Neural crest cell (in vitro differentiated cells): Measurements from ENCODE around the gene FGF2. TPM values are rescaled to one million over a fixed set of nuclear protein-coding genes. Genes with fewer than 3 reads are reported as not detected.
"Not testable (repeated sequence)": the region's sequence is repeated elsewhere in the genome, so short reads cannot be mapped to it uniquely, and the experiment has no call there.

Experiments
- DNase-seq: peaks from one replicate; pipeline ENCODE4 v3.0.0; 2021; ENCODE audit warnings: low read depth, mixed read lengths, low spot score
- H3K27ac Mint-ChIP-seq: one replicate; pipeline ENCODE4 v1.8.0; 2021; ENCODE audit warnings: mild to moderate bottlenecking, mixed read lengths; ENCODE audit not compliant: unreplicated experiment
- H3K27me3 Mint-ChIP-seq: 2 replicates; pipeline ENCODE4 v1.8.0; 2021; ENCODE audit warnings: low read depth, mild to moderate bottlenecking, mixed read lengths
- H3K36me3 Mint-ChIP-seq: 2 replicates; pipeline ENCODE4 v1.8.0; 2021; ENCODE audit warnings: low read depth, mild to moderate bottlenecking, mixed read lengths
- H3K4me1 Mint-ChIP-seq: 2 replicates; pipeline ENCODE4 v1.8.0; 2021; ENCODE audit warnings: mixed read lengths
- H3K4me3 Mint-ChIP-seq: one replicate; pipeline ENCODE4 v1.8.0; 2021; ENCODE audit warnings: mild to moderate bottlenecking, mixed read lengths
- H3K9me3 Mint-ChIP-seq: 2 replicates; pipeline ENCODE4 v1.8.0; 2021; ENCODE audit warnings: mixed read lengths
- CTCF ChIP-seq: fragments of 200-600 bp; sonication (generic); conservative IDR thresholded peaks from 2 replicates; pipeline ENCODE4 v1.5.0; 2021; ENCODE audit warnings: antibody characterized with exemption, mild to moderate bottlenecking
- total RNA-seq: library from RNA; stranded (reverse); gene quantifications from 2 replicates; pipeline ENCODE4 v1.2.1, GENCODE V29; 2021

FGF2 gene
- total RNA-seq, 1 donor from 2014 or later = 14.6 TPM

- H3K27ac Mint-ChIP-seq = no peak overlapping the region
- H3K36me3 Mint-ChIP-seq = peaks cover 4% of the 10 kb centered on the region
- no peak for DNase-seq
- H3K9me3 Mint-ChIP-seq = peaks cover 5% of the 10 kb centered on the region
- H3K4me3 Mint-ChIP-seq = no peak overlapping the region
- peaks cover 5% of the 10 kb centered on the region for H3K4me1 Mint-ChIP-seq
- no peaks in the 10 kb centered on the region for H3K27me3 Mint-ChIP-seq
- no peak for TF ChIP-seq CTCF
Measured at GRCh38 chr4:122806981-122807679, 19.5 kb upstream of the FGF2 start.

- Mint-ChIP-seq H3K27ac (no peak overlapping the region), H3K27me3 (no peaks in the 10 kb centered on the region), H3K36me3 (peaks cover 4% of the 10 kb centered on the region), H3K4me1 (peaks cover 5% of the 10 kb centered on the region), H3K4me3 (no peak overlapping the region), H3K9me3 (peaks cover 3% of the 10 kb centered on the region)
- DNase-seq = no peak
- TF ChIP-seq CTCF = no peak
Measured at GRCh38 chr4:122810669-122811068, 16.0 kb upstream of the FGF2 start.

GRCh38 chr4:122811781-122812180 is 14.8 kb upstream of the FGF2 start:
- H3K27ac Mint-ChIP-seq, H3K4me3 Mint-ChIP-seq, H3K27me3 Mint-ChIP-seq, DNase-seq, H3K36me3 Mint-ChIP-seq, H3K9me3 Mint-ChIP-seq, H3K4me1 Mint-ChIP-seq: not testable (repeated sequence)

- not testable (repeated sequence) for H3K4me1 Mint-ChIP-seq, H3K27ac Mint-ChIP-seq, H3K27me3 Mint-ChIP-seq, H3K9me3 Mint-ChIP-seq, H3K4me3 Mint-ChIP-seq, DNase-seq, H3K36me3 Mint-ChIP-seq
Measured at GRCh38 chr4:122812823-122813222, 13.8 kb upstream of the FGF2 start.

GRCh38 chr4:122814426-122814825 is 12.2 kb upstream of the FGF2 start:
- Mint-ChIP-seq H3K4me3 (no peak overlapping the region), H3K27ac (no peak overlapping the region), H3K27me3 (no peaks in the 10 kb centered on the region), H3K4me1 (peaks cover 5% of the 10 kb centered on the region), H3K9me3 (peaks cover 3% of the 10 kb centered on the region), H3K36me3 (peaks cover 4% of the 10 kb centered on the region)
- TF ChIP-seq CTCF = no peak
- DNase-seq = no peak

- peaks cover 3% of the 10 kb centered on the region for H3K9me3 Mint-ChIP-seq
- peaks cover 4% of the 10 kb centered on the region for H3K36me3 Mint-ChIP-seq
- no peak for DNase-seq
- peaks cover 5% of the 10 kb centered on the region for H3K4me1 Mint-ChIP-seq
- no peak overlapping the region for H3K27ac Mint-ChIP-seq
- no peak for TF ChIP-seq CTCF
- no peak overlapping the region for H3K4me3 Mint-ChIP-seq
- H3K27me3 Mint-ChIP-seq = no peaks in the 10 kb centered on the region
Measured at GRCh38 chr4:122815248-122815647, 11.4 kb upstream of the FGF2 start.
